ENCODE data around the gene PDE9A. TPM values are rescaled to one million over a fixed set of nuclear protein-coding genes. Genes with fewer than 3 reads are reported as not detected.
A peak's percentile ranks its signal among the peaks of the same experiment; 100 is the strongest.

PDE9A gene
- total RNA-seq, 1 experiment from 2014 or later: 31.9 TPM

GRCh38 chr21:42655796-42656770, 2.7 kb downstream of the PDE9A start:
- H3K9ac ChIP-seq (ENCODE audit: extremely low read depth, insufficient read length, low read length): no peak overlapping the region
- no peak overlapping the region for H2AFZ ChIP-seq (ENCODE audit: low read length)
- H2BK15ac ChIP-seq (ENCODE audit: low read depth, low read length): no peak overlapping the region
- H3K4me2 ChIP-seq (ENCODE audit: insufficient read depth, insufficient read length, low read length): peak overlapping the region; percentile 32
- peaks cover 14% of the 10 kb centered on the region for H3K23me2 ChIP-seq (ENCODE audit: insufficient read length, low read depth, low read length, poor library complexity, severe bottlenecking)
- no peak overlapping the region for H2AK5ac ChIP-seq (ENCODE audit: insufficient read length, low read length)
- H3K9me3 ChIP-seq (ENCODE audit: control insufficient read depth, low read depth, low read length): no peaks in the 10 kb centered on the region
- H4K91ac ChIP-seq (ENCODE audit: insufficient read length, low read depth, low read length): no peak overlapping the region
- no peak overlapping the region for H3K18ac ChIP-seq (ENCODE audit: insufficient read length, low read depth, low read length)
- no peak overlapping the region for H3T11ph ChIP-seq (ENCODE audit: low read length)
- H2BK5ac ChIP-seq (ENCODE audit: insufficient read length, low read length): no peak overlapping the region
- H4K20me1 ChIP-seq (ENCODE audit: control insufficient read depth, insufficient read depth, insufficient read length): no peaks in the 10 kb centered on the region
- no peak overlapping the region for H4K5ac ChIP-seq (ENCODE audit: insufficient read length, low read depth, low read length)
- Mint-ChIP-seq H3K4me3 (peak overlapping the region; percentile 76 to 88), H3K27me3 (ENCODE audit: low read depth) (peaks cover 9% of the 10 kb centered on the region), H3K36me3 (ENCODE audit: insufficient read depth in 1 of 3, low read depth in 3 of 3) (peaks cover 3 to 11% (median 8%) of the 10 kb centered on the region in 3 experiments; a peak in 5 of 7 replicates), H3K4me1 (peaks cover 44 to 46% of the 10 kb centered on the region in 2 experiments), H3K27ac (0 out of 7 replicates have a peak overlapping the region, but pooled peaks of 1 of the 3 experiments have one; percentile 44), H3K9me3 (no peaks in the 10 kb centered on the region; a peak in 2 of 5 replicates)
- H3K4ac ChIP-seq (ENCODE audit: low read depth, low read length): no peak overlapping the region
- H2BK120ac ChIP-seq (ENCODE audit: low read depth, low read length, poor library complexity, severe bottlenecking): no peak overlapping the region
- no peak overlapping the region for H3K23ac ChIP-seq (ENCODE audit: insufficient read length, low read depth, low read length)
- no peak overlapping the region for H3K27ac ChIP-seq (ENCODE audit: insufficient read length, low read depth, low read length)
- DNase-seq: no peak
- no peak overlapping the region for H4K8ac ChIP-seq (replicated peaks; ENCODE audit: insufficient read length, low read depth, low read length)
- peaks cover 10% of the 10 kb centered on the region; the same call in 1 of the 2 replicates for H3K4me1 ChIP-seq (ENCODE audit: insufficient read depth, low read length)
- H3K56ac ChIP-seq (ENCODE audit: insufficient read length, low read depth, low read length): no peak overlapping the region
- no peak overlapping the region for H2BK12ac ChIP-seq (ENCODE audit: insufficient read length, low read depth, low read length)
- WGBS (ENCODE audit: extremely low coverage, insufficient read length, low lambda C conversion rate): no CpG with 5 or more reads among the region's 31 CpGs
- no peaks in the 10 kb centered on the region for H3K27me3 ChIP-seq (ENCODE audit: insufficient read depth, low read length)
- TF ChIP-seq, protein P1, sequence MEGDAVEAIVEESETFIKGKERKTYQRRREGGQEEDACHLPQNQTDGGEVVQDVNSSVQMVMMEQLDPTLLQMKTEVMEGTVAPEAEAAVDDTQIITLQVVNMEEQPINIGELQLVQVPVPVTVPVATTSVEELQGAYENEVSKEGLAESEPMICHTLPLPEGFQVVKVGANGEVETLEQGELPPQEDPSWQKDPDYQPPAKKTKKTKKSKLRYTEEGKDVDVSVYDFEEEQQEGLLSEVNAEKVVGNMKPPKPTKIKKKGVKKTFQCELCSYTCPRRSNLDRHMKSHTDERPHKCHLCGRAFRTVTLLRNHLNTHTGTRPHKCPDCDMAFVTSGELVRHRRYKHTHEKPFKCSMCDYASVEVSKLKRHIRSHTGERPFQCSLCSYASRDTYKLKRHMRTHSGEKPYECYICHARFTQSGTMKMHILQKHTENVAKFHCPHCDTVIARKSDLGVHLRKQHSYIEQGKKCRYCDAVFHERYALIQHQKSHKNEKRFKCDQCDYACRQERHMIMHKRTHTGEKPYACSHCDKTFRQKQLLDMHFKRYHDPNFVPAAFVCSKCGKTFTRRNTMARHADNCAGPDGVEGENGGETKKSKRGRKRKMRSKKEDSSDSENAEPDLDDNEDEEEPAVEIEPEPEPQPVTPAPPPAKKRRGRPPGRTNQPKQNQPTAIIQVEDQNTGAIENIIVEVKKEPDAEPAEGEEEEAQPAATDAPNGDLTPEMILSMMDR (conservative IDR thresholded peaks at IDR 0.05): no peak
- no peak overlapping the region for H2BK20ac ChIP-seq (ENCODE audit: low read depth, low read length, poor library complexity, severe bottlenecking)
- no peaks in the 10 kb centered on the region for H3K79me1 ChIP-seq (ENCODE audit: insufficient read depth, low read depth, low read length, poor library complexity, severe bottlenecking)
- H3K14ac ChIP-seq (ENCODE audit: insufficient read depth, low read length): 0 out of 2 replicates have a peak overlapping the region, but pooled peaks have one; percentile 59
- peaks cover 26% of the 10 kb centered on the region; the same call in 1 of the 2 replicates for H3K79me2 ChIP-seq (ENCODE audit: insufficient read depth, low read length)
